GM21367 (cell line): ENCODE results near the gene OOSP1.
"Not testable (repeated sequence)": the region's sequence is repeated elsewhere in the genome, so short reads cannot be mapped to it uniquely, and the experiment has no call there.

Source experiments
- ATAC-seq: cut with Tn5 transposase; IDR thresholded peaks from one replicate; pipeline ENCODE4 v1.9.1; 2021; ENCODE audit not compliant: unreplicated experiment

OOSP1 gene, protein sequence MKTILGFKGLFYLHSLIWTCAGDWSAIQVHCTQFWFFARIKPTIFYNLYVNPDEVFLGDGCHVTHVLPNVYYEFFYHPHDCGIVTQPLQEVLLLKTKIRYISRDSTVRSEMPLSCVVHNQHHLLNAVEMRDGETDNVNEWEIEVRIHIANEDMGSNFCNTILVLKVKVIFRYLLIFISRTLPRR

DNA sequence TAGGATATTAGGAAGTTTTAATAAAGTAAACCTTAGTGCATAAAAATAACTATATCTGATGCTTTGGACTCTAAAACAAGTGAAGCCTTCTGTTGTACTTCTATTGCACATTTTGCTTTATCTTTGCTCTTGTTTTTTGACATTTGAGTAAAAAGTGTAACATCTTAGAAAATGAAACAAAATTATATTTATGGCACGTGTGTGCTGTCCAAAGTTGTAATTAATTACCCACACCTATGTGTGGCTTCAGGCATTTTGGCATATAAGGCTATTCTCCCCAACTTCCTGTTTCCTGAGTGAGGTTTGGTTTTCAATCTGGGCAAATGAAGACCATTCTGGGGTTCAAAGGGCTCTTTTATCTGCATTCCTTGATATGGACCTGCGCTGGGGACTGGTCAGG, at the start of gene OOSP1:
OOSP1 (plus strand) TSS at position 301 of the 400 bp plus-strand sequence; CDS start at position 324, 23 bp downstream.
- no peak for ATAC-seq

DNA sequence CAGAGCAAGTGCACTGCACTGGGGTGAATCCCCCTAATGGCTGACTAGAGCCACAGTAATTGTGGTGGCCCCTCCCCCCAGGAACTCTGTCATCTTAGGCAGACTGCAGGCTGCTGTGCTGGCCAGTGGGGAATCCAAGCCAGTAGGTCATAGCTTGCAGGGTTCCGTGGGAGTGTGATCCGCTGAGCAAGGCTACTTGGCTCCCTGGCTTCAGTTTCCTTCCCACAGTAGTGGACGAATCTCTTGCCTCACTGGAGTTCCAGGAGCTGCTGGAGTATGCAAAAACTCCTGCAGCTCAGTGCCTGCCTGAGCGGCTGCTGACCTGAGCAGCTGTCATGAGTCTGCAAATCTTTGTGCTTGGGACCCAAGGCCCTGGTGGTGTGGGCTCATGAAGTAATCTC, 46.5 kb upstream of the OOSP1 start:
- no peak for ATAC-seq

DNA sequence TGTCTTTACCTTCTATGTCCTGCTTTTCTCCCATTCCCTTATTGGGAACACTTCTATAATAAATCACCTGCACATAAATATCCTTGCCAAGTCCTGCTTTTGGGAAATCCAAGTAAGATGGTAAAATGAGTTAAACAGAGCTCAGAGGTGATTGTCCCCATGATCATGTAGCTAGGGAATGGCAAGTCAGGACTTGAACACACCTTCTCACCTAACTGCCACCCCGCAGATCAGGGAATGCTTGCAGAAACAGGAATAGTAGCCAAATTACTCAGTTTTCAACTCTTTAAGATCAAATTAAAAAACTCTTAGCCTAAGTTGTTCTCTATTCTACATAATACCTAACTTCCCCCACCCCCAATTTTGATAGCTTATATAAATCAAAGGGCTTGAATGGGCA, 43.6 kb upstream of the OOSP1 start:
- no peak for ATAC-seq

DNA sequence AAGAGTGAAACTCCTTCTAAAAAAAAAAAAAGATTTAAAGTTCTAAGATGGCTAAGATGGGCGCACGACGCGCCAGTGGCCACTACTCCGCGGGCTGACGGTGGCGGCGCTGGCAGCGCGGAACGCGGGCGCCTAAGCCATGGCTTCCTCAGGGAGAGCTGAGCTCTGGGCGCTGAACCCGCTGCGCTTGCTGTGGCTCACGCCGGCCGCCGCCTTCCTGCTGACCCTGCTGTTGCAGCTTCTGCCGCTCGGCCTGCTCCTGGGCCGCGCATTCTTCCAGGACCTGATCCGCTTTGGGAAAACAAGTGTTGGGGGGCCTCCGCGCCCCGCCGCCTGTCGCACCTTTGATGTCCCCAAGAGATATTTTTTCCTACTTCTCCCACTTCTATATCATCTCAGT, 40.2 kb upstream of the OOSP1 start:
- ATAC-seq, result no peak

DNA sequence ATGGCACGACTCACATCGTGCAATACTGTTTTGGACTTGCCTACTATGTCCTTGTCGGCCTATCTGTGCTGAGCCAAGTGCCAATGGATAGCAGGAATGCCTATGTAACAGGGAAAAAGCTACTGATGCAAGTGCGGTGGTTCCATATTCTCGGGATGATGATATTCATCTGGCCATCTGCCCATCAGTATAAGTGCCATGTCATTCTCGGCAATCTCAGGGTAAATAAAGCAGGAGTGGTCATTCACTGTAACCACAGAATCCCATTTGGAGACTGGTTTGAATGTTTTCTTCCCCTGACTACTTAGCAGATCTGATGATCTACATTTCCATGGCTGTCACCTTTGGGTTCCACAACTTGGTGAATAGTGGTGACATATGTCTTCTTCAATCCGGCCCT, 39.6 kb upstream of the OOSP1 start:
- ATAC-seq, result no peak

DNA sequence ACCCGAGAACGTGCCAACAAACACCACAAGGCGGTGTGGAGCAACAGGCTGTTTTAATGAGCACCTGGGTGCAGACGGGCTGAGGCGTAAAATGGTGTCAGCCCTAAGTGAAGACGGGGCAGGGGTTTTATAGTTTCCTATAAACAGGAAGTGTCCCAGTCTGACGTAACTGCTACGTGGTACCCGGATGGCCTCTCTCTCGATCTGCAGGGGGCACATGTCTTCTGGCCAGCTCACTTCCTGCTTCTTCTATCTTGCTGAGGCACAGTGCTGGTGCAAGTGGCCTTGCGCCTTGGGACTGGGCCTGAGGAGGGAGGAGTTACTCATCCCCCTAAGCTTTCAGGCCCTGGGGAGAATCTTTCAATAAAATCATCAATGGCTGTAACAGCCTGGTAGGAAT, 38.7 kb upstream of the OOSP1 start:
- ATAC-seq, result no peak

DNA sequence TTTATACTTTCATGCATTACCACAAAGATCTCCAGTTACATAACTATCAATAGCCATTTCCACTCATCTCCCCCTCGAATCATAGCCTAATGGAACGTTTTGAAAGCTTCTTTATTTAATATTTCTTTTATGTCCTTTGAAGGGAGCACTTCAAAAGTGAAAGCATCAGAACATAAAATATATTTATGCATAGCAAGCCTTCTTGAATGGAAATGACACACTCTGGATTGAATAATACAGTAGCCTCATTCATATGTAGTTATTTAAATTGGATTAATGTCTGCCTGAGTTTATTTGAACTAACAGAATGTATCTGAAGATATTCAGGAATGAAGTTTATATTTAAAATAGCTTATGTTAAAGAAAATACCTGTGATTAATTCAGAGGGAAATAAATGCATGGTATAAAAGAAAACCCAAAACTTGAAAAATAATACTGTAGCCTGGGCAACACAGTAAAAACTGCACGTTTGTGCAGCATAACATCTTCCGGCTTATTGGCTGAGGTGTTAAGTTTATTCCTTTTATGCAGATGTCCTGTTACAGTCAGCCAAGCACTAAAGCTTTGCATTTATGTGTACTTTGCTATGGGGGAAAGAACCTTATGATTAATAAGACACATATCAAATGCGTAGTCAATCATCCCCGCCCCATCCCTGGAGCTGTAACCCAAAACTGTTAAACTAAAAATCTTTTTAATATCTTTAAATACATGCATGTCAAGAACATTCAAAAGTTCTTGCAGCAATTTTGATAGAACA, 37.7 kb upstream of the OOSP1 start:
- ATAC-seq, result no peak

DNA sequence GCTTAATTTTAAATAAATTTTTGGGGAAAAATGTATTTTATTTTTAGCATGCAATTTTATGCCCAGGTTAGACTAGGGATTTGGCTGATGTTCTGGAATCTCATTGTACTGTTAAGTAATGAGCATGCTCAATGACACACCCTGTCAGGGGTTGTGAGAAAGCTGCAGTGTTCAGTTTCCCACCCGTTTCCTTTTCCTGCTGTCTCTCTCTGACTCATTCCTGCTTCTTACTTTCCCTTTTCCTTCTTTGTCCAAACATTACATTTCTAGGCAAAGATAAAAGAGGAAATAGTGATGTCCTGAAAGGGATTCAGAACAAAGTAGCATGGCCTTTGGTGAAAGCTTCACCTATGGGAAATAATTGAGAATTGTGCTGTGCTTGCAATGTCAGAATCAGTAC, 36.9 kb upstream of the OOSP1 start:
- no peak for ATAC-seq

DNA sequence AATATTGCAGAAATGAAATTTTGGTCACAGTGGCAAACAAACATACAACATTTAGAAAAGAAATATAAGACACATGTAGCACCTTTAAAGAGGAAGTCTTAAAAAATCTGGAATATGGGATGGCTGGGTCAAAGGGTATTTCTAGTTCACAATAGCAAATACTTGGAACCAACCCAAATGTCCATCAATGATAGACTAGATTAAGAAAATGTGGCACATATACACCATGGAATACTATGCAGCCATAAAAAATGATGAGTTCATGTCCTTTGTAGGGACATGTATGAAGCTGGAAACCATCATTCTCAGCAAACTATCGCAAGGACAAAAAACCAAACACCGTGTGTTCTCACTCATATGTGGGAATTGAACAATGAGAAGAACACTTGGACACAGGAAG, 34.7 kb upstream of the OOSP1 start:
- not testable (repeated sequence) for ATAC-seq

DNA sequence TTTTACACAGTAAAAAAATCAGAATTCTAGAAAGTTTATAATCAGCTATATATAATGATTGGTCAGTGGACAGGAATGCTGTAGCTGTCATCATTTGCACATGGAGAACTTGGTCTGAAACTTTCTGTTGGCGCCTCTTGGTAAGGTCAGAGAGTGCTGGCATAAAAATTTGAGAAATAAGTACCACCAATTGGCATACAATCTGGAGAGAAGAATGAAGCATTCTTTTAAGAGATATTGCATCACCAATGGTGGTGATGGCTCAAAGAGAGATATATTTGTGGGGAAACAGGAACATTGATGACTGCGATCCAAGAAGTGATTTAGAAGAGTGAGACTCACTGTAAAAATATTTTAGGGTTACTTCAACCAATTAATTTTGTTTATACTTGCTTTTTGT, 19.8 kb upstream of the OOSP1 start:
- no peak for ATAC-seq

DNA sequence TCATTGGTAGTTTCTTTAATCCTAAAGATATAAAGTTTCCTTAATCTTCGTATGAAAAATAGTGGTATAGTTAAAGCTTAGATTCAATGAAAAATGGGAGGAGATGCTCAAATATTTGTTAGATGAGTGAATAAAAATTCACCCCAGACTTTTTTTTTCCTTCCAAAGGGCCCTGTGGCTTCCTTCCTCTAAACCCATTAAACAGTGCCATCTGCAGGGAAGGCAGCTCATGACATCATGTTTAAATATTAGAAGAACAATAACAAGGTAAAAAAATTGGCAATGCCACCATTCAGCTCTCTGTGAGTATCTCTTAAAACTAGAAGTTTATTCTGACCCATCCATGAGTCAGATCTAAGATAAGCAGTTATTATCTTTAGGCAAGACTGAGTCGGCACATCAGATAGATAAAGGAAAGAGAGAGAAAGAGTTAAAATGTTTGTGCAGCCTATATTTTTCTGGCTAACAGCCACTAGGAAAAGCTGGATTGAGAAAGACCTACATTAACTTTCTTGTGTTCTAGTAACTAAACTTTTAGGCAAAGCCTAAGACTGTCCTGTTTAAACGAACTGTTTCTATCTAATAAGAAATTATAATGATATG, 19.1 kb upstream of the OOSP1 start:
- no peak for ATAC-seq

DNA sequence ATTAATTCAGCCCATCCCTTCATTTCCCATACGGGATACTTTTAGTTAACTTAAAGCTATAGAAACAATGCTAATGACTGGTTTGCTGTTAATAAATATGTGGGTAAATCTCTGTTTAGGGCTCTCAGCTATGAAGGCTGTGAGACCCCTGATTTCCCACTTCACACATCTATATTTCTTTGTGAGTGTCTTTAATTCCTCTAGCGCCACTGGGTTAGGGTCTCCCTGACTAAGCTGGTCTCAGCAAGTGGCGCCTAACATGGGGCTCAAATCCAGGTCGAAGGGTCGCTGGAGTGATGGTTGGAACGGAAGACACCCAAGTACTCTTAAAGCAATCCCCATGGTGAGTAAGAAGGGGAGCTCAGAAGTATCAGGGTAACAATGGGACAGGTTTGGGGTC, 14.4 kb upstream of the OOSP1 start:
- no peak for ATAC-seq

DNA sequence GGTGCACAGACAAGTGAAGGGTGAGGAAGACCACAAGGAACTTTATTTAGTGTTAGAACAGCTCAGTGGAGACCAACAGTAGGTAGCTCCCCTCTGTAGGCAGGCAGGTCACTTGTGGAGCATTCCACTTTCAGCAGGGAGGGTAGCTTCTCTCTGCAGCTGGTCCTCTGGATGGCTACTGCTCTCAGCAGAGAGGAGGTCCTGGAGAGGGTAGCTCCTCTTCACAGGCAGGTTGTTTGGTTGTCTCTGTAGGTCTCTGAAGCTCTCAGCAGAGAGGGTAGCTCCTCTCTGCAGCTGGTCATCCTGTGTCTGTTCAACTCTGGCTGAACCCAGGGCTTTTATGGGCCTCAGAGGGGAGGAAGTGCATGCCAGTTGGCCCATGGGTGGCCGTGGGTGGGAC, 6.5 kb upstream of the OOSP1 start:
- no peak for ATAC-seq

DNA sequence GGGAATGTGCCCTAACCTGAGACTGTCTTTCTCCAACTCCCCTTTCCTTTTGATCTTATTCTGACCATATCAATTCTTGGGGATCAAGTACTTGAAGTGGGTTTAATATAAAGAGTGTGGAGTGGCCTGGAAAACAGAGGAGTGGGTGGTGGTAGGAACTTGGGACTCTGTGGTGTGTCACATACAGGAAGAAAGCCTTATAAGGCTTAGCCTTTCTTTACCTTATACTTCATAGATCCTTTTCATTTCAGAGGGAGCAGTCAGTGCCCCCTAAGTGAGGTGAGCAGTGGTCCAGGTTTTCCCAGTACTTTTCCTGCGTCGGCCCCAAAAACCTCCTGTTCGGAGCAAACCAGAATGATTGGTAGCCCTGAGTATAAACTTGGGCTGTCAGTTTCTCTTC, 486 bp downstream of the OOSP1 start:
- ATAC-seq, result no peak

DNA sequence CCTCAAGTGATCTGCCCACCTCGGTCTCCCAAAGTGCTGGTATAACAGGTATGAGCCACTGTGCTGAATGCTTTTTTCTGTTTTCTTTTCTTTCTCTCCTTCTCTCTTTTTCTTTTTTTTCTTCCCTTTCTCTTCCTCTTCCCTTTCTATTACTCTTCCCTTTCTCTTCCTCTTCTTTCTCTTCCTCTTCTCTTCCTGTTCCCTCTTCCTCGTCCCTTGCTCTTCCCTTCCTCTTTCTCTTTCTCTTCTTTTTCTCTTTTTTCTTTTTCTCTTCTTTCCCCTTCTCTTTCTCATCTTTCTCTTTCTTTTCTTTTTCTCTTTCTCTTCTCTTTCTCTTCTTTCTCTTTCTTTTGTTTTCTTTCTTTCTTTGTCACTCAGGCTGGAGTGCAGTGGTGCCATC, 1.2 kb downstream of the OOSP1 start:
- ATAC-seq, result no peak

DNA sequence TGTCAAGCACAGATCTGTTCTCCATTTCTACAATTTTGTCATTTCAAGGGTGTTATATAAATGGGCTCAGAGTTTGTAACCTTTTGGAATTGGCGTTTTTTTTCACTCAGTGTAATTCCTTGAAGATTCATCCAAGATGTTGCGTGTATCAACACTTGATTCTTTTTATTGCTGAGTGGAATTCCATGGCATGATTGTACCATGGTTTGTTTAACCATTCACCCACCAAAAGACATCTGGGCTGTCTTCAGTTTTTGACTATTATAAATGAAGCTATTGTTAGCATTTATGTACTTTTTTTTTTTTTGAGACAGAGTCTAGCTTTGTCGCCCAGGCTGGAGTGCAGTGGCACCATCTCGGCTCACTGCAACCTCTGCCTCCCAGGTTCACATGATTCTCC, 2.9 kb downstream of the OOSP1 start:
- no peak for ATAC-seq

DNA sequence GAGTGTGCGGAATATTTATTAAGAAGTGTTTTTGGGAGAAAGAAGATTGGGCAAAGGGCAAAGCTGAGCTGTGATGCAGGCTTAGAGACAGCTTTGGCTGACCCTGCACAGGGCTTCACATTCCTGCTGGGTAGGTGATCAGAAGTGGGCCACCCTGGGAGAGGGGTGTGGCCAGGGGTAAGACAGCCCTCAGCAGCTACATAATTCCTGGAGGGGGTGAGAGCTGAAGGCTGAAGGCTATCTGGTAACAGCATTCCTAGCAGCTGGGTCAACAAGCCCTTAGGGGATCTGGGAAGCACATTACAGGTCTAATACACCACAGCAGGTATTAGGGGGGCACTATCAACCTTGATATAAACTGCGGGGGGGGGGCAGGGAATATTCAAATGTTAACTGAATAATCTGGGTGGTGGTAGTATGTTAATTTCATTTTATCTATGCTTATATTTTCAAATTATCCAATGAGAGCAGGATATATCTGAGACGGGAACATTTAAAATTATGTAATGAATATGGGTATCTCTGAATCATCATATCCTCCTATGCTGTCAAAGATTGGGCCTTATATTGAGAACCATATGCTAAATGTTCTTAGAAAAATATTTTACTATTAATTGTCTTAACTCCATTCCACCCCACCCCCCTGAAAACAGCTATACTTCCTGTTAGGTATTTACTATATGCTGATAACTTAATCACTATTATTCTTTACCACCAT, 5.9 kb downstream of the OOSP1 start:
- no peak for ATAC-seq

DNA sequence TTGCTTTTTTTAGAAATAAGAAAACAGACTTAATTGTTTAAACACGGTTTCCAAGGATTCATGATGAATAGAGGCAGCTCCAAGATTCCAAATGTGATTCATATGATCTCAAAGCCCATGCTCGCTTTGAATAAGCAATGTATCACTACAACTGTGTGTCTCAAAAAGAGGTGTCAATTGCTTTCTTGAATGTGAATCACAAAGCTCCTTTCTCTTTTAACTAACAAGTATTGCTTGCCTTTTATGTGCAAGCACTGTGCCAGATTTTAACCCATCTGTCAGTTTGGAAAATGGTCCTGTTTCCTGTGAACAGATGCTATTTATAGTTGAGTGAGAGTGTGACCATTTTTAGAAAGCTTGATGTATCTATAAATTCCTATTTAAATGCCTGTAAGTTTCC, 6.5 kb downstream of the OOSP1 start:
- ATAC-seq, result no peak

DNA sequence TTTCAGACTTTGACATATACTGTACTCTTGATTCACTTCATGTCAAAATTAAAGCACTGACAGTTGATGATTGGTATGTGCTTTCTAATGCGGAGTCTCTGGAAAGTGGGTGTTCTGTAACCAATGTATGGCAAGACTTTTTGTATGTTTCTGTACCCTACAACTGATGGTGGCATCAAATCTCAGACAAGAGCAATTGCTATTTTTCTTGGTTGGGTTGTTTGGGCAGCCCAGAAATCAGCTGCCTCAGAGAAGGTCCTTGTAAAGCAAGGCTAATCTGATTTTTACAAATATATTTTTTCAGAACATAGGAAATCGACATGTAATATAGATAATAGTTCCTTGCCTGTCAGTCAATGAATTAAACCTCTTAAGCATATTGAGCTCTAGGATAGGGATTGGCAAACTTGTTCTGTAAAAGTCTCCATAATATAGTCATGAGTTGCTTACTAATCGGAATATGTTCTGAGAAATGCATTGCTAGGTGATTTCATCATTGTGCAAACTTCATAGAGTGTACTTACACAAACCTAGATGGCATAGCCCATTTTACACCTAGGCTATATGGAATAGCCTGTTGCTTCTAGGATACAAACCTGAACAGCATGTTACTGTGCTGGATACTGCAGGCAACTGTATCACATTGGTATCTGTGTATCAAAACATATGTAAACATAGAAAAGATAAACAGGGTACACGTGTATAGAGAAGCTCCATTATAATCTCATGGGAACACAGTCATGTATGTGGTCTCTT, 15.4 kb downstream of the OOSP1 start:
- ATAC-seq, result no peak

DNA sequence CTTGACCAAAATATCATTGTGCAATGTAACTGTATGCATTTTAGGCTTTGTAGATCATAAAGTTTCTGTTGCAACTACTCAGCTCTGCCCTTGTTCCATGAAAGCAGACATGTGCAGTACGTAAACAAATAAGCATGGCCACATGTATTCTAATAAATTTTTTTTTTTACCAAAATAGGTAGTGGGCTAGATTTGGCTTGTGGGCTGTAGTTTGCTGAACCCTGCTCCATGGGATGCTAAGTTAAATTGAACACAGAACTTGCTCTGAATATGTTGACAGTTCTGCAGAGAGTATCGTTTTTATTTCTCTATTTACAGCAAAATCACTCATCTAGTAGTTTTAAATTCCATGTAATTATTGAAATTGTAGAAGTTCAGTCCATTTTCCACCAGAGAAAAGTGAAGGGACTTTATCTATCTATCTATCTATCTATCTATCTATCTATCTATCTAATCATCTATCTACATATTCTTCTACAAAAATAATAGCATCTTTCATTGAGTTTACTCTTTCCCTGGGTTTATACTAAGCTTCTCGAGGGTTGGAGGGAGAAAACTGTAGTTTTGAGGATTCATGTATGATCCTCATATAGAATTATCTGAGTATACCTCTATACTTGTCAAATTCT, 16.1 kb downstream of the OOSP1 start:
- no peak for ATAC-seq

DNA sequence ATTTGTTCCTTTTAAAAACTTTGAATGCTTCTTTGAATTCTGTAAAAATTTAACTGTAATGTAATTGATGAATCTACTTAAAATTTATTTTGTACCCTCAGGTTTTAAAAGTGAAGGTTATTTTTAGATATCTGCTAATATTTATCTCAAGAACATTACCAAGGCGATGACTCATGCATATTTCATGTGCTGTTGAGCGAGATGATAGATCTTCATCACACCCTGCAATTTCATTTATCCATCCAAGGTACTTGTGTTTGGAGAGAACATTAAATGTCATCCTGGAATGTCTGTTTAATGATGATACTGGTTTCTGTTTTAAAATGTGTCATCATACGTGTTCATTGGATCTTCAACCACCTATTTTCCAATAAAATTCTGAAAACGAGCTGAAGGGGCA, 18.9 kb downstream of the OOSP1 start:
- no peak for ATAC-seq
